ENCODE measurements around the gene RSAD1. TPM values are rescaled to one million over a fixed set of nuclear protein-coding genes. Genes with fewer than 3 reads are reported as not detected.

Gene RSAD1
- total RNA-seq, 2 donors from 2014 or later, result 26.6 to 35.8 TPM

- Mint-ChIP-seq H3K27ac (no peak overlapping the region), H3K36me3 (ENCODE audit: low read depth) (no peaks in the 10 kb centered on the region), H3K9me3 (no peaks in the 10 kb centered on the region), H3K27me3 (ENCODE audit: insufficient read depth) (peaks cover 70% of the 10 kb centered on the region), H3K4me3 (no peak overlapping the region), H3K4me1 (peaks cover 14% of the 10 kb centered on the region)
- no peak overlapping the region for H3K27ac ChIP-seq (ENCODE audit: low read depth, low read length)
- peaks cover 45% of the 10 kb centered on the region for H3K27me3 ChIP-seq (ENCODE audit: control insufficient read depth, insufficient read depth, low read length, poor library complexity, severe bottlenecking)
- TF ChIP-seq, protein P1, sequence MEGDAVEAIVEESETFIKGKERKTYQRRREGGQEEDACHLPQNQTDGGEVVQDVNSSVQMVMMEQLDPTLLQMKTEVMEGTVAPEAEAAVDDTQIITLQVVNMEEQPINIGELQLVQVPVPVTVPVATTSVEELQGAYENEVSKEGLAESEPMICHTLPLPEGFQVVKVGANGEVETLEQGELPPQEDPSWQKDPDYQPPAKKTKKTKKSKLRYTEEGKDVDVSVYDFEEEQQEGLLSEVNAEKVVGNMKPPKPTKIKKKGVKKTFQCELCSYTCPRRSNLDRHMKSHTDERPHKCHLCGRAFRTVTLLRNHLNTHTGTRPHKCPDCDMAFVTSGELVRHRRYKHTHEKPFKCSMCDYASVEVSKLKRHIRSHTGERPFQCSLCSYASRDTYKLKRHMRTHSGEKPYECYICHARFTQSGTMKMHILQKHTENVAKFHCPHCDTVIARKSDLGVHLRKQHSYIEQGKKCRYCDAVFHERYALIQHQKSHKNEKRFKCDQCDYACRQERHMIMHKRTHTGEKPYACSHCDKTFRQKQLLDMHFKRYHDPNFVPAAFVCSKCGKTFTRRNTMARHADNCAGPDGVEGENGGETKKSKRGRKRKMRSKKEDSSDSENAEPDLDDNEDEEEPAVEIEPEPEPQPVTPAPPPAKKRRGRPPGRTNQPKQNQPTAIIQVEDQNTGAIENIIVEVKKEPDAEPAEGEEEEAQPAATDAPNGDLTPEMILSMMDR (conservative IDR thresholded peaks at IDR 0.05), result no peak
- DNase-seq, result no peak
- no peak overlapping the region for H3K4me3 ChIP-seq (ENCODE audit: low read length)
- no peak overlapping the region for H3K9ac ChIP-seq (ENCODE audit: extremely low read depth, low read length, poor library complexity, severe bottlenecking)
- H3K9me3 ChIP-seq (ENCODE audit: control insufficient read depth, low read length), result no peaks in the 10 kb centered on the region
- no peaks in the 10 kb centered on the region for H3K36me3 ChIP-seq (ENCODE audit: control insufficient read depth, insufficient read depth, low read length)
- 94 to 100% methylated on average over 3 to 6 of the region's 6 CpGs for WGBS, 2 experiments (ENCODE audit: insufficient coverage in 1 of 2, insufficient read length in 1 of 2)
- H3K4me1 ChIP-seq (ENCODE audit: control insufficient read depth, insufficient read depth, low read length), result peaks cover 3% of the 10 kb centered on the region
These were observed 52.9 kb downstream of the RSAD1 start for GRCh38 chr17:50531428-50532025.

GRCh38 chr17:50532452-50533024 is 53.9 kb downstream of the RSAD1 start, which contains the start of gene EPN3:
TSS of gene EPN3 (plus strand) at chr17:50532735. CDS start at chr17:50536557, 3,822 bp downstream.
- Histone ChIP-seq H3K4me3 (ENCODE audit: low read length) (peak within 1 kb of the TSS; percentile 67), H3K9me3 (ENCODE audit: control insufficient read depth, low read length) (no peaks in the 10 kb centered on the region), H3K9ac (ENCODE audit: extremely low read depth, low read length, poor library complexity, severe bottlenecking) (peak within 1 kb of the TSS; percentile 11), H3K27ac (ENCODE audit: low read depth, low read length) (no peak within 1 kb of the TSS), H3K4me1 (ENCODE audit: control insufficient read depth, insufficient read depth, low read length) (peaks cover 3% of the 10 kb centered on the region), H3K36me3 (ENCODE audit: control insufficient read depth, insufficient read depth, low read length) (no peaks in the 10 kb centered on the region), H3K27me3 (ENCODE audit: control insufficient read depth, insufficient read depth, low read length, poor library complexity, severe bottlenecking) (peaks cover 45% of the 10 kb centered on the region)
- TF ChIP-seq, protein P1 (conservative IDR thresholded peaks at IDR 0.05), result no peak
- Mint-ChIP-seq H3K36me3 (ENCODE audit: low read depth) (no peaks in the 10 kb centered on the region), H3K4me3 (peak within 1 kb of the TSS; percentile 48), H3K9me3 (no peaks in the 10 kb centered on the region), H3K27ac (no peak within 1 kb of the TSS), H3K27me3 (ENCODE audit: insufficient read depth) (peaks cover 72% of the 10 kb centered on the region), H3K4me1 (peaks cover 14% of the 10 kb centered on the region)
- WGBS, 2 experiments (ENCODE audit: insufficient coverage in 1 of 2, insufficient read length in 1 of 2), result 2 to 10% methylated on average over 12 to 21 of the region's 21 CpGs
- peak; percentile 90 for DNase-seq

DNA sequence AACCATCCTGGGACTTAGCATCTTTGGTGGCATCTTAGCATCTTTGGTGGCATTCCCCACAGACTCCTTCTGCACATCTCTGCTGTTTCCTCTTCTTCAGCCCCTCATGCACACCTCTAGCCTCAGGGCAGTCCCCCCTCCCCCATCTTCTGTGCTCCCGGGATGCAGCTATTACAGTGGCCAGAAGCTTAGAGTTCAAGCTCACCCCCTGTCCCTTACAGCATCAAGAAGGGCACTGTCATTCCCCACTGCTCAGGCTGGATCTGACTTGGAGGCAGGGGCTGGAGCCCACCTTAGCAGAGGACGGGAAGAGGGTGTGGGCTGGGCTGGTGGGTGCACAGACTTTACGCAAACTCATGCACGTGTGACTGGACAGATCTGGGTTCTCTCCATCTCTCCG is 54.5 kb downstream of the RSAD1 start:
- TF ChIP-seq, protein P1 (conservative IDR thresholded peaks at IDR 0.05), result no peak
- Mint-ChIP-seq H3K4me1 (peaks cover 14% of the 10 kb centered on the region), H3K4me3 (peak overlapping the region; percentile 48), H3K27me3 (ENCODE audit: insufficient read depth) (peaks cover 70% of the 10 kb centered on the region), H3K27ac (no peak overlapping the region), H3K36me3 (ENCODE audit: low read depth) (no peaks in the 10 kb centered on the region), H3K9me3 (no peaks in the 10 kb centered on the region)
- whole genome bisulfite sequencing, 2 experiments (ENCODE audit: insufficient coverage in 1 of 2, insufficient read length in 1 of 2), result 30 to 39% methylated on average over 2 to 5 of the region's 5 CpGs
- Histone ChIP-seq H3K9me3 (ENCODE audit: control insufficient read depth, low read length) (no peaks in the 10 kb centered on the region), H3K9ac (ENCODE audit: extremely low read depth, low read length, poor library complexity, severe bottlenecking) (no peak overlapping the region), H3K27me3 (ENCODE audit: control insufficient read depth, insufficient read depth, low read length, poor library complexity, severe bottlenecking) (peaks cover 45% of the 10 kb centered on the region), H3K36me3 (ENCODE audit: control insufficient read depth, insufficient read depth, low read length) (no peaks in the 10 kb centered on the region), H3K27ac (ENCODE audit: low read depth, low read length) (no peak overlapping the region), H3K4me3 (ENCODE audit: low read length) (no peak overlapping the region), H3K4me1 (ENCODE audit: control insufficient read depth, insufficient read depth, low read length) (peaks cover 3% of the 10 kb centered on the region)
- DNase-seq, result no peak

All from endodermal cell (in vitro differentiated cells).